A549 (cell line): ENCODE data around the gene UNCX. TPM values are rescaled to one million over a fixed set of nuclear protein-coding genes. Genes with fewer than 3 reads are reported as not detected.

Experiments used
- ATAC-seq, 2 experiments: fragments of 200-7000 bp in 1 of 2; fragments of >200 bp in 1 of 2; cut with Nextera tagmentation in 1 of 2; cut with Tn5 transposase in 1 of 2; 3 replicates each; pipeline versions ENCODE4 v1.8.0 to v1.9.1; 2018 to 2020; ENCODE audit warnings: mild to moderate bottlenecking in 1 of 2, moderate library complexity in 1 of 2
- CTCF ChIA-PET: fragments of 300-600 bp; sonication (Branson Sonifier 250); formaldehyde crosslinking; extraction: SDS; loops from one replicate; lab custom pipeline; 2021; ENCODE audit warnings: antibody characterized with exemption, inconsistent platforms; lab: Yijun Ruan, JAX
- POLR2A ChIA-PET: fragments of 350-600 bp; formaldehyde crosslinking; extraction: SDS; loops from one replicate; lab custom pipeline; 2021; ENCODE audit warnings: antibody characterized with exemption, inconsistent platforms; lab: Yijun Ruan, JAX
- DNase-seq, 2 experiments: peaks; one replicate each; pipeline versions ENCODE4 v3.0.0 to v3.0.0-alpha.2; 2011 to 2016; ENCODE audit warnings: low read depth in 1 of 2, low spot score in 1 of 2
- FAIRE-seq: peaks from 2 replicates; lab custom pipeline; 2011; peaks lifted over from hg19 to GRCh38; lab: Jason Lieb, UNC
- H3K27ac ChIP-seq, 2 experiments: fragments of >200 bp; sonication (Bioruptor Twin); formaldehyde crosslinking; 3 replicates each; pipeline ENCODE4 v1.5.1; 2016 to 2017
- H3K4me1 ChIP-seq: fragments of >200 bp; sonication (Bioruptor Twin); formaldehyde crosslinking; 3 replicates; pipeline ENCODE4 v1.6.1; 2016
- H3K4me2 ChIP-seq: fragments of >200 bp; sonication (Bioruptor Twin); formaldehyde crosslinking; 3 replicates; pipeline ENCODE4 v1.6.1; 2016
- H3K4me3 ChIP-seq: fragments of >200 bp; sonication (Bioruptor Twin); formaldehyde crosslinking; 3 replicates; pipeline ENCODE4 v1.5.1; 2016
- H3K9me3 ChIP-seq: fragments of >200 bp; sonication (Bioruptor Twin); formaldehyde crosslinking; 3 replicates; pipeline ENCODE4 v1.6.1; 2016
- BHLHE40 ChIP-seq: IDR thresholded peaks from 2 replicates; pipeline ENCODE4 v1.6.1; 2012; ENCODE audit warnings: low read depth, low read length, inconsistent platforms
- CBX2 ChIP-seq: fragments of 200-600 bp; sonication (generic); IDR thresholded peaks from 2 replicates; pipeline ENCODE4 v1.6.1; 2016; ENCODE audit warnings: low read depth, mild to moderate bottlenecking, borderline replicate concordance
- CBX8 ChIP-seq: fragments of 200-600 bp; sonication (generic); IDR thresholded peaks from 2 replicates; pipeline ENCODE4 v1.6.1; 2016
- CHD2 ChIP-seq: fragments of 150-350 bp; IDR thresholded peaks from 2 replicates; pipeline ENCODE4 v1.6.1; 2014; ENCODE audit warnings: low read length; ENCODE audit not compliant: partially characterized antibody
- CHD4 ChIP-seq: fragments of 200-600 bp; sonication (generic); IDR thresholded peaks from 2 replicates; pipeline ENCODE4 v1.6.1; 2016; ENCODE audit warnings: antibody characterized with exemption, mild to moderate bottlenecking, borderline replicate concordance
- ELK1 ChIP-seq: fragments of 150-350 bp; IDR thresholded peaks from 2 replicates; pipeline ENCODE4 v1.6.1; 2014; ENCODE audit warnings: low read depth, mild to moderate bottlenecking, low read length
- EP300 ChIP-seq, 2 experiments: fragments of >200 bp; sonication (Bioruptor Twin); formaldehyde crosslinking; IDR thresholded peaks; 2 replicates in 1 of 2; 3 replicates in 1 of 2; pipeline ENCODE4 v1.6.1; 2016 to 2017
- ESRRA ChIP-seq: fragments of 150-350 bp; IDR thresholded peaks from 2 replicates; pipeline ENCODE4 v1.6.1; 2014; ENCODE audit warnings: mild to moderate bottlenecking, low read length, borderline replicate concordance
- GATA3 ChIP-seq: IDR thresholded peaks from 2 replicates; pipeline ENCODE4 v1.6.1; 2012; ENCODE audit warnings: borderline replicate concordance
- HDAC2 ChIP-seq: fragments of 200-600 bp; sonication (generic); IDR thresholded peaks from 2 replicates; pipeline ENCODE4 v1.6.1; 2016
- HOXB13 ChIP-seq: fragments of 250-450 bp; sonication (Bioruptor Pico); IDR thresholded peaks from 2 replicates; pipeline ENCODE4 v1.5.0; 2020; ENCODE audit warnings: low read depth, mild to moderate bottlenecking, moderate library complexity
- JUN ChIP-seq, 2 experiments: fragments of >200 bp; sonication (Bioruptor Twin); formaldehyde crosslinking; IDR thresholded peaks; 2 replicates in 1 of 2; 3 replicates in 1 of 2; pipeline ENCODE4 v1.6.1; 2016 to 2017
- KDM1A ChIP-seq: fragments of 200-600 bp; sonication (generic); IDR thresholded peaks from 2 replicates; pipeline ENCODE4 v1.6.1; 2016; ENCODE audit warnings: low read depth, mild to moderate bottlenecking
- MYC ChIP-seq: IDR thresholded peaks from 2 replicates; pipeline ENCODE4 v1.6.1; 2012; ENCODE audit warnings: mild to moderate bottlenecking, inconsistent platforms, low read length, improper control_type of control experiment, borderline replicate concordance
- NFE2L2 ChIP-seq: fragments of 150-350 bp; conservative IDR thresholded peaks from 2 replicates; pipeline ENCODE4 v1.6.1; 2014; ENCODE audit warnings: low read length
- NPAS2 ChIP-seq: fragments of 250-450 bp; sonication (Bioruptor Pico); IDR thresholded peaks from 2 replicates; pipeline ENCODE4 v1.8.0; 2022; ENCODE audit warnings: mild to moderate bottlenecking, moderate library complexity, borderline replicate concordance
- NR3C1 ChIP-seq: fragments of >200 bp; sonication (Bioruptor Twin); formaldehyde crosslinking; IDR thresholded peaks from 3 replicates; pipeline ENCODE4 v1.6.1; 2017
- PHF8 ChIP-seq: fragments of 200-600 bp; sonication (generic); IDR thresholded peaks from 2 replicates; pipeline ENCODE4 v1.6.1; 2016; ENCODE audit warnings: low read depth, mild to moderate bottlenecking, antibody characterized with exemption, moderate library complexity, borderline replicate concordance
- POLR2A ChIP-seq: IDR thresholded peaks from 2 replicates; pipeline ENCODE4 v1.6.1; 2012; ENCODE audit warnings: mild to moderate bottlenecking, low read length
- POLR2AphosphoS2 ChIP-seq: conservative IDR thresholded peaks from 2 replicates; pipeline ENCODE4 v1.6.1; 2012; ENCODE audit warnings: low read length, improper control_type of control experiment, inconsistent platforms
- RCOR1 ChIP-seq: fragments of 150-350 bp; IDR thresholded peaks from 2 replicates; pipeline ENCODE4 v1.6.1; 2014; ENCODE audit warnings: antibody characterized with exemption, low read length, low read depth
- RFX5 ChIP-seq: fragments of 450-650 bp; IDR thresholded peaks from 2 replicates; pipeline ENCODE4 v1.7.1; 2014; ENCODE audit warnings: antibody characterized with exemption, mild to moderate bottlenecking, moderate library complexity
- SMC3 ChIP-seq: fragments of >200 bp; sonication (Bioruptor Twin); formaldehyde crosslinking; IDR thresholded peaks from 3 replicates; pipeline ENCODE4 v1.6.1; 2018; ENCODE audit warnings: inconsistent platforms
- ZFP36 ChIP-seq: fragments of 450-650 bp; IDR thresholded peaks from 2 replicates; pipeline ENCODE4 v1.6.1; 2014; ENCODE audit warnings: borderline replicate concordance; ENCODE audit not compliant: partially characterized antibody
- ZSCAN20 ChIP-seq: fragments of 250-450 bp; sonication (Bioruptor Pico); IDR thresholded peaks from 2 replicates; pipeline ENCODE4 v1.8.0; 2022; ENCODE audit warnings: mild to moderate bottlenecking, moderate library complexity
- WGBS: methylation state at CpG from one replicate; pipeline ENCODE4 v1.1.6; 2017; ENCODE audit errors: missing lambda C conversion rate; 5-methylcytosine and 5-hydroxymethylcytosine counted together
- polyA plus RNA-seq, 4 experiments: library from polyadenylated mRNA; depleted of rRNA in 3 of 4; stranded (reverse); fragments of >200 nt; fragmentation: RNase III in 1 of 4; extraction: RNeasy Plus Mini Kit Qiagen cat#74134 plus additional on column Dnase treatment in 1 of 4; gene quantifications; 2 replicates in 3 of 4; 3 replicates in 1 of 4; pipeline ENCODE4 v1.2.3, GENCODE V29; 2011 to 2017

The UNCX gene
- polyA plus RNA-seq, 2 of the 4 experiments (the other 2 are of a cell fraction): not detected

GRCh38 chr7:1268076-1268815 lies 35.6 kb downstream of the UNCX start:
- no peak overlapping the region for H3K27ac ChIP-seq
- no peak overlapping the region for H3K4me3 ChIP-seq
- ChIA-PET POLR2A (no interaction called here), CTCF (interaction anchor here (1.3 to 1.8 kb wide), 2 partner anchors 42 to 74 kb away, joined by 4 to 5 read pairs; no protein-coding TSS in a partner anchor)
- 68% methylated on average over 18 of the region's 27 CpGs for WGBS
- no peaks in the 10 kb centered on the region; the same call in 2 of the 3 replicates for H3K9me3 ChIP-seq
- peak in 1 of 2 experiments; percentile 10; a peak in 1 of 6 replicates for ATAC-seq
- no peak for FAIRE-seq
- TF ChIP-seq CBX8: no peak
- no peak for TF ChIP-seq POLR2AphosphoS2
- no peak for TF ChIP-seq NFE2L2
- TF ChIP-seq KDM1A: no peak
- no peak for TF ChIP-seq SMC3
- TF ChIP-seq EP300 (IDR thresholded peaks at IDR 0.05): no peak
- no peak for TF ChIP-seq ZSCAN20 (CRISPR knock-in tag)
- no peak for TF ChIP-seq HOXB13
- no peak for TF ChIP-seq HDAC2
- no peak for TF ChIP-seq ZFP36
- TF ChIP-seq CHD4: no peak
- no peak for TF ChIP-seq POLR2A
- TF ChIP-seq GATA3: no peak
- no peak for TF ChIP-seq ESRRA
- TF ChIP-seq NR3C1: no peak
- no peak for TF ChIP-seq CBX2
- TF ChIP-seq RCOR1: no peak
- TF ChIP-seq PHF8: no peak
- no peak for DNase-seq
- no peak overlapping the region for H3K4me2 ChIP-seq
- H3K4me1 ChIP-seq: no peaks in the 10 kb centered on the region

GRCh38 chr7:1268866-1269265 lies 36.2 kb downstream of the UNCX start:
- FAIRE-seq: no peak
- WGBS: 39% methylated on average over 14 of the region's 14 CpGs
- Histone ChIP-seq H3K4me1 (no peaks in the 10 kb centered on the region), H3K4me2 (no peak overlapping the region), H3K27ac (no peak overlapping the region)
- DNase-seq: no peak
- POLR2A ChIA-PET: no interaction called here
- TF ChIP-seq NR3C1 (no peak), NPAS2 (CRISPR knock-in tag) (no peak), SMC3 (no peak), BHLHE40 (no peak), RFX5 (no peak), ELK1 (no peak), JUN (IDR thresholded peaks at IDR 0.05) (no peak), POLR2AphosphoS2 (no peak), CHD2 (no peak), MYC (no peak), ZFP36 (no peak), RCOR1 (no peak)
- TF ChIP-seq, all 56 proteins: peak for 0
- H3K4me3 ChIP-seq: no peak overlapping the region
- H3K9me3 ChIP-seq: no peaks in the 10 kb centered on the region; the same call in 2 of the 3 replicates
- CTCF ChIA-PET: interaction anchor here (1.1 to 1.8 kb wide), 2 partner anchors 20 to 74 kb away, joined by 4 read pairs; no protein-coding TSS in a partner anchor
- no peak; a peak in 2 of 6 replicates for ATAC-seq
